Measurements from ENCODE around the gene RHOBTB3.
"Not testable (repeated sequence)": the region's sequence is repeated elsewhere in the genome, so short reads cannot be mapped to it uniquely, and the experiment has no call there.

Gene RHOBTB3

GRCh38 chr5:95707534-95708188 lies 23.5 kb upstream of the RHOBTB3 start:
- H3K27ac Mint-ChIP-seq (ENCODE audit: low read depth); H3K9me3 Mint-ChIP-seq; ATAC-seq (replicated peaks; ENCODE audit: extremely low read depth, poor library complexity, severe bottlenecking); DNase-seq (ENCODE audit: low spot score in 2 of 2); H3K4me3 Mint-ChIP-seq; H3K36me3 Mint-ChIP-seq (ENCODE audit: insufficient read depth); H3K27me3 Mint-ChIP-seq; H3K4me1 Mint-ChIP-seq: not testable (repeated sequence)

DNA sequence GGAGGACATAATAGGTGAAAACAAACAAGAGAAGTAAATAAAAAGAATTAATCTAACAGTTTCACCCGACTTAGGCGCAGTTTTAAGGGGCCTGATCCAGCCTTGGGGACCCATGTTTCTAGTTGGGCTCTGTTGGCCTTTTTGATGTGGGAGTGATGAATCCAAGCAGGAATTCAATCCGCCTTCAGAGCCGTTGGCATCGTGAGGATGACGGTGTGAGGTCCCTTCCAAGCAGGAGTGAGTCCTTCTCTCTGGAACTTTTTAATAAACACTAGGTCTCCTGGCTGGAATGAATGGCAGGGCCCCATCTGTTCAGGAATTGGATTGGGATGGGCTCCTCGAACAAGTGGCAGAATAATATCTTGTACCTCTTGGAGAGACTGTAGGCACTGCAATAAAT lies 22.3 kb upstream of the RHOBTB3 start:
- Mint-ChIP-seq H3K4me1 (no peaks in the 10 kb centered on the region), H3K4me3 (no peak overlapping the region)

DNA sequence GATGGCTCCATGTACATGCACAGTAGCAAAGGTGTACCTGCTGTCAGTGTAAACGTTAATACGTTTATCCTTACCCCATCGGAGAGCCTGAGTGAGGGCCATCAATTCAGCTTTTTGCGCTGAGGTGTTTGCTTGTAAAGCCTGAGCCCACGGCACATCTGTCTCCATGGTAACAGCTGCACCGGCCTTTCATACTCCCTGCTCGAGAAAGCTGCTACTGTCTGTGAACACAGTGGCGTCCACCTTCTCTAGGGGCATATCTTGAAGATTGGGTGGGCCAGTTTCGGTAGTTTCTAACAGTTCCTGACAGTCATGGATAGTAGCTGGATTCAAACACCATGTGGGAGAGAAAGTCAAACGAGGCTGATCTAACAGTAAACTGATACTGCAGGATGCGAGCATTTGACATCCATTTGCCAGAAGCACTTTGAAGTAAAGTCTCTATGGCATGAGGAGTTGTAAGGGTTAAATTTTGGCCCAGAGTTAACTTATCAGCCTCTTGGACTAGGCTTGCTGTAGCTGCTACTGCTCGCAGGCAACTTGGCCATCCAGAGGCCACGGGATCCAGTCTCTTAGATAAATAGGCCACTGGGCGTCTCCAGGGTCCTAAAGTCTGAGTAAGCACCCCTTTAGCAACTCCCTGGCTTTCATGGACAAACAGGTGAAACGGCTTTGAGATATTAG lies 21.0 kb upstream of the RHOBTB3 start:
- no peak for DNase-seq (ENCODE audit: low spot score in 2 of 2)

More for the DNA sequence above, 22.3 kb upstream of the RHOBTB3 start:
- ATAC-seq (replicated peaks; ENCODE audit: extremely low read depth, poor library complexity, severe bottlenecking) (no peak), DNase-seq (ENCODE audit: low spot score in 2 of 2) (no peak)
- Mint-ChIP-seq H3K27ac (ENCODE audit: low read depth) (no peak overlapping the region), H3K9me3 (no peaks in the 10 kb centered on the region), H3K27me3 (no peaks in the 10 kb centered on the region), H3K36me3 (ENCODE audit: insufficient read depth) (no peaks in the 10 kb centered on the region)

DNA sequence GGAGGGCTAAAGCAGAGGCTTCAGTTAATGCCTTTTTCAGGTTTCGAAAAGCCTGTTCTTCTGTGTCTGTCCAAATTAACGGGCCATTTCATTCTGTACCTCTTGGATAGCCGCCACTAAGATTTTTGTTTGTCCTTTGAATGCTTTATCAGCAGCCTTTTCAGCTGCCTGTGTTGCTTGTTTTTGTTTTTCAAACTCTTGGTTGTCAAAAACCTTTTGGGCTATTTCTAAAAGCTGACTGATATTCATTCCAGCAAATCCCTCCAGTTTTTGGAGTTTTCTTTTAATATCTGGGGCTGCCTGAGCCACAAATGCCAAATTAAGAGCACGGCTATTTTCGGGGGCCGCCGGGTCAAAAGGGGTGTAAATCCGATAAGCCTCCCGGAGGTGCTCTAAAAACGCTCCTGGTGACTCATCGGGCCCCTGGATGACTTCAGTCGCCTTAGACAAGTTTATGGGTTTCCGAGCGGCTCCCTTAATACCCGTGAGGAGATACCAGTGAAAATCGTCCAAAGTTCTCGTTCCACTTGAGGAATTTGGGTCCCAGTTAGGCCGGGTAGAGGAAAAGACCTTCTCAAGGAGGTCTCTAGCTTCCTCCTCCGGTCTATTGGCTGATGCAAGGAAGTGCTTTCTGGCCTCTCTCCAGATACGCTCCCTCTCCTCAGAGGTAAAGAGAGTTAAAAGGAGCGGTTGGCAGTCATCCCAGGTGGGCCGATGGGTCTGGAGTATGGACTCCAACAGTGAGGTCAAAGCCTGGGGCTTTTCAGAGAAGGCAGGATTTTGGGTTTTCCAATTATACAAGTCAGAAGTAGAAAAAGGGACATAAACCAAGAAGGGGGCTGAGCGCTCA lies 20.3 kb upstream of the RHOBTB3 start:
- H3K27ac Mint-ChIP-seq (ENCODE audit: low read depth); DNase-seq (ENCODE audit: low spot score in 2 of 2); H3K4me1 Mint-ChIP-seq; H3K9me3 Mint-ChIP-seq; H3K27me3 Mint-ChIP-seq; ATAC-seq (replicated peaks; ENCODE audit: extremely low read depth, poor library complexity, severe bottlenecking); H3K36me3 Mint-ChIP-seq (ENCODE audit: insufficient read depth); H3K4me3 Mint-ChIP-seq: not testable (repeated sequence)

More for the DNA sequence above, 21.0 kb upstream of the RHOBTB3 start:
- Mint-ChIP-seq H3K27ac (ENCODE audit: low read depth) (no peak overlapping the region), H3K27me3 (no peaks in the 10 kb centered on the region), H3K4me3 (no peak overlapping the region), H3K4me1 (no peaks in the 10 kb centered on the region), H3K36me3 (ENCODE audit: insufficient read depth) (no peaks in the 10 kb centered on the region), H3K9me3 (no peaks in the 10 kb centered on the region)
- ATAC-seq (replicated peaks; ENCODE audit: extremely low read depth, poor library complexity, severe bottlenecking), result no peak

DNA sequence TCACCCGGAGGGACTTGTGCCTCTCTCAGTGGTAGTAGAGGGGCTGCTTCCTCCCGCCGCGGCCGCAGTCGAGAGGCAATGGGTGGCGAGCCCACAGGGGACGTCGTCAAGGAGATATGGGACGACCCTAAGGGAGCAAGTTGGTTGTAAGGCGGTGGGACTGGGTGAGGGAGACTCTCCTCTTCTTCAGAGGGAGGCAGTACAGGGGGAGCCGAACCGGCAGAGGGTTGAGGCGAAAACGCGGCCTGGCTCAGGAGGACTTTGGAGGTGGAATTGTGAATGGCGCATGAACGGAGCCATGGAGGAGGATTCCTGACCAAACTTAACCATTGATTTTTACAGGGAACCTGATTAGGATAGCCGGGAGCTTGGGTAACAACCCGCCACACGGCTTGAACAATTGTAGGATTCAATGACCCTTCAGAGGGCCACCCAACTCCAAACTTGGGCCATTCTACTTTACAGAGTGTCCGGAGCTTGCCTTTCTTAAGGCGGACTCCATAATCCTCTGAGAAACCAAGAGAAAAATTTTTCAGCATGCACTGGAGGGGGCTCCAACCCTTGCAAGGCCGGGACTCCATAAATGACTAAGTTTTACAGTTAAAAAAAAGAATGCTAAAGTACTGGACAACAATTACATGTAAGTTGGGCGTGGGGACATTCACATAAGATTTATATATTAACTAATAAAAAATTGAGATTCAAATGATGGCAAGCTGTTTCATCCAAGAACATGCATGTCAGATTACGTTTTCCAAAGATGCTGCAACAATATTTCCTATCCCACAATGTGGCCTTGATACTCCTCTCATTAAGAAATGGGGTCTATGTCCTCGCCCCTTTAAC lies 19.4 kb upstream of the RHOBTB3 start:
- Mint-ChIP-seq H3K4me1 (peaks cover 6% of the 10 kb centered on the region), H3K27me3 (no peaks in the 10 kb centered on the region)
- no peak for DNase-seq (ENCODE audit: low spot score in 2 of 2)

GRCh38 chr5:95712347-95712958 lies 18.7 kb upstream of the RHOBTB3 start:
- H3K36me3 Mint-ChIP-seq (ENCODE audit: insufficient read depth), result no peaks in the 10 kb centered on the region
- no peaks in the 10 kb centered on the region for H3K9me3 Mint-ChIP-seq
- ATAC-seq (replicated peaks; ENCODE audit: extremely low read depth, poor library complexity, severe bottlenecking) (no peak), DNase-seq (ENCODE audit: low spot score in 2 of 2) (no peak)
- no peaks in the 10 kb centered on the region for H3K27me3 Mint-ChIP-seq
- peaks cover 6% of the 10 kb centered on the region for H3K4me1 Mint-ChIP-seq
- no peak overlapping the region for H3K4me3 Mint-ChIP-seq
- no peak overlapping the region for H3K27ac Mint-ChIP-seq (ENCODE audit: low read depth)

More for the DNA sequence above, 19.4 kb upstream of the RHOBTB3 start:
- H3K27ac Mint-ChIP-seq (ENCODE audit: low read depth), result no peak overlapping the region
- ATAC-seq (replicated peaks; ENCODE audit: extremely low read depth, poor library complexity, severe bottlenecking), result no peak
- H3K4me3 Mint-ChIP-seq, result no peak overlapping the region
- H3K36me3 Mint-ChIP-seq (ENCODE audit: insufficient read depth), result no peaks in the 10 kb centered on the region
- no peaks in the 10 kb centered on the region for H3K9me3 Mint-ChIP-seq

DNA sequence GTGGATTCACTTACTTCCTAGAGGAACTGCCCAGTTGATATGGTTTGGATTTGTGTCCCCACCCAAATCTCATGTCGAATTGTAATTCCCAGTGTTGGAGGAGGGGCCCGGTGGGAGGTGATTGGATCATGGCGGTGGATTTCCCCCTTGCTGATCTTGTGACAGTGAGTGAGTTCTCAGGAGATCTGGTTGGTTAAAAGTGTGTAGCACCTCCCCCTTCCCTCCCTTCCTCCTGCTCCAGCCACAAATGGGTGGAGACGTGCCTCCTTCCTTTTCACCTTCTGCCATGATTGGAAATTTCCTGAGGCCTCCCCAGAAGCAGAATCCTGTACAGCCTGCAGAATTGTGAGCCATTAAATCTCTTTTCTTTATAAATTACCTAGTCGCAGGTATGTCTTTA lies 17.9 kb upstream of the RHOBTB3 start:
- not testable (repeated sequence) for DNase-seq (ENCODE audit: low spot score in 2 of 2); H3K4me1 Mint-ChIP-seq; H3K4me3 Mint-ChIP-seq; H3K36me3 Mint-ChIP-seq (ENCODE audit: insufficient read depth); ATAC-seq (replicated peaks; ENCODE audit: extremely low read depth, poor library complexity, severe bottlenecking); H3K27ac Mint-ChIP-seq (ENCODE audit: low read depth); H3K9me3 Mint-ChIP-seq; H3K27me3 Mint-ChIP-seq

- Mint-ChIP-seq H3K27ac (ENCODE audit: low read depth) (peak overlapping the region; percentile 4), H3K36me3 (ENCODE audit: insufficient read depth) (no peaks in the 10 kb centered on the region)
- DNase-seq (ENCODE audit: low spot score in 2 of 2), result no peak
Measured at GRCh38 chr5:95713960-95714710, 17.0 kb upstream of the RHOBTB3 start.

DNA sequence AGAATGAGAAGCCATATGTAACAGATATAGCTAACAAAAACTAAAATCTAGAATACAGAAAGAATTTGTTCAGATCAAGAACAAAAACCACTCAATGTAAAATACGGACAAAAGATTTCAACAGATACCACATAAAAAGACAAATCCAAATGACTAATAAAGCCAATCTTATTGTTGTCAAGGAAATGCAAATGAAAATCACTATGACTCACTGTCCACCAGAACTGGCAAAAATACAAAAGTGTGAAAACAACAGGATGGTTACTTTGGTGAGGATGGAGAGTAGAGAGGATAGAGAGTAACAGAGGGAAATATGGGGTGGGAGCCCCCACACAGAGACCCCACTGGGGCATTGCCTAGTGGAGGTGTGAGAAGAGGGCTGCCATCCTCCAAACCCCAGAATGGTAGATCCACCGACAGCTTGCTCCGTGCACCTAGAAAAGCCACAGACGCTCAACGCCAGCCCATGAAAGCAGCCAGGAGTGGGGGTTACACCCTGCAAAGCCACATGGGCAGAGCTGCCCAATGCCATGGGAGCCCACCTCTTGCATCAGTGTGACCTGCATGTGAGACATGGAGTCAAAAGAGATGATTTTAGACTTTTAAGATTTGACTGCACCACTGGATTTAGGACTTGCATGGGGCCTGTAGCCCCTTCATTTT lies 15.2 kb upstream of the RHOBTB3 start:
- no peaks in the 10 kb centered on the region for H3K9me3 Mint-ChIP-seq
- DNase-seq (ENCODE audit: low spot score in 2 of 2), result no peak
- no peak for ATAC-seq (replicated peaks; ENCODE audit: extremely low read depth, poor library complexity, severe bottlenecking)
- no peak overlapping the region for H3K4me3 Mint-ChIP-seq
- H3K27ac Mint-ChIP-seq (ENCODE audit: low read depth), result no peak overlapping the region
- H3K27me3 Mint-ChIP-seq, result no peaks in the 10 kb centered on the region
- H3K4me1 Mint-ChIP-seq, result peaks cover 6% of the 10 kb centered on the region
- H3K36me3 Mint-ChIP-seq (ENCODE audit: insufficient read depth), result no peaks in the 10 kb centered on the region

More at GRCh38 chr5:95713960-95714710, 17.0 kb upstream of the RHOBTB3 start:
- H3K4me3 Mint-ChIP-seq, result no peak overlapping the region
- peaks cover 6% of the 10 kb centered on the region for H3K4me1 Mint-ChIP-seq
- ATAC-seq (replicated peaks; ENCODE audit: extremely low read depth, poor library complexity, severe bottlenecking), result no peak
- no peaks in the 10 kb centered on the region for H3K27me3 Mint-ChIP-seq
- no peaks in the 10 kb centered on the region for H3K9me3 Mint-ChIP-seq

DNA sequence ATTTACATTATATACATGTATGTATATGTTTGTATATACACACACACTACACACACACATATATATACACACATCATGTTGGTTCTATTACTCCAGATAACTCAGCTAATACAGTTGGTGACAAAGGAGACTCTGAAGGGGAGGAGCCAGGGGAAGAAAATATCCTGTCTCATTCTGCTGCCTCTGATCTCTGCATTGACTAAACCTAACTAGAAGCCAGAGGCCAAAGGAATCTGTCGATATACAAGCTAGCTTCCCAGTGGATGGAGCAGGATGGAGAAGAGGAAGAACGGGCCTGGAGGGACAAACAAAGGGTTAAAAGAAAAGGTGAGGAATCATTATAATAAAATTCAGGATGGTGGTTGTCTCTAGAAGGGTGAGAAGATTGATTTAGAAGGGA lies 13.7 kb upstream of the RHOBTB3 start:
- peaks cover 6% of the 10 kb centered on the region for H3K4me1 Mint-ChIP-seq
- H3K4me3 Mint-ChIP-seq, result no peak overlapping the region
- no peak overlapping the region for H3K27ac Mint-ChIP-seq (ENCODE audit: low read depth)
- ATAC-seq (replicated peaks; ENCODE audit: extremely low read depth, poor library complexity, severe bottlenecking) (no peak), DNase-seq (ENCODE audit: low spot score in 2 of 2) (no peak)
- no peaks in the 10 kb centered on the region for H3K9me3 Mint-ChIP-seq
- H3K36me3 Mint-ChIP-seq (ENCODE audit: insufficient read depth), result no peaks in the 10 kb centered on the region
- no peaks in the 10 kb centered on the region for H3K27me3 Mint-ChIP-seq

DNA sequence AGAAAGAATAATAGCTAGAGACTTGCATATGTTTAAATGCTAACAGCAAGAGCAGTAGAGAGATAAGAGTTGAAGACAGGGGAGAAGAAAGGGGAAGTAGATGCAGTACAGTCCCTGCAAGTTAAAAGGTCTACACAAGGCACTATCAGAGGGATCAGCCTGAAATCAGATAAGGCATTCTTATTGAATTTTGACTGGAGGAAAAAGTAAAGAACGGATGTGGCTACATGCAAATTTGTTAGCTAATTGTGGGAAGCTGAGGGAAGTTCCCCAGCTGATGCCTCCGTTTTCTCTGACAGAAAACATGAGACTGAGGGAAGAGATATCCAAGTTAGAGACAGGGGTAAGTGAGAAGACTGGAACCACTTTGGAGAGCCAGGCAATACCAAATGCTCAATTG lies 12.9 kb upstream of the RHOBTB3 start:
- H3K27ac Mint-ChIP-seq (ENCODE audit: low read depth), result no peak overlapping the region
- no peak overlapping the region for H3K4me3 Mint-ChIP-seq
- no peaks in the 10 kb centered on the region for H3K36me3 Mint-ChIP-seq (ENCODE audit: insufficient read depth)
- no peaks in the 10 kb centered on the region for H3K27me3 Mint-ChIP-seq
- DNase-seq (ENCODE audit: low spot score in 2 of 2), result no peak
- no peaks in the 10 kb centered on the region for H3K9me3 Mint-ChIP-seq
- peaks cover 6% of the 10 kb centered on the region for H3K4me1 Mint-ChIP-seq
- ATAC-seq (replicated peaks; ENCODE audit: extremely low read depth, poor library complexity, severe bottlenecking), result peak; percentile 72

Data from central memory CD8-positive, alpha-beta T cell (primary cell).